ENCODE data around the gene AMH. TPM values are rescaled to one million over a fixed set of nuclear protein-coding genes. Genes with fewer than 3 reads are reported as not detected.
A peak's percentile ranks its signal among the peaks of the same experiment; 100 is the strongest.

The AMH gene
- total and polyA plus RNA-seq, 2 of the 13 experiments (the other 11 are each of a cell fraction or from before 2014, with no cell fraction given) = 0.03 to 0.18 TPM

GRCh38 chr19:2278459-2279158 is 29.5 kb downstream of the AMH start:
- in situ Hi-C loops (cut with HindIII; ENCODE audit: extremely low pct_ligation_motif_present, low pct_unique_long_range_greater_than_20kb) (loop anchor here (5.0 kb wide), 1 partner anchor 39 kb away; no protein-coding TSS in a partner anchor), intact Hi-C loops (cut with micrococcal nuclease; ENCODE audit: unreplicated experiment) (no loop called here)
- FAIRE-seq = no peak
- H3K27ac ChIP-seq (ENCODE audit: extremely low read length, insufficient read depth, low read length) = no peak overlapping the region
- ChIA-PET POLR2A (no interaction called here), CTCF (ENCODE audit: low intra/inter-chr PET ratio, low total read pairs) (no interaction called here)
- H3K4me2 ChIP-seq (ENCODE audit: low read depth, low read length) = peak overlapping the region; percentile 24; the same call in 1 of the 2 replicates
- H3K9me3 ChIP-seq (ENCODE audit: low read length) = no peaks in the 10 kb centered on the region
- 0 out of 5 replicates have a peak, but pooled peaks cover 0 to 1% of the 10 kb centered on the region in 2 experiments for H3K36me3 ChIP-seq (replicated peaks in 1 of 2; ENCODE audit: control insufficient read depth in 1 of 2, insufficient read depth in 2 of 2, low read length in 2 of 2)
- peak; percentile 50 for ATAC-seq
- 42% methylated on average over 28 of the region's 33 CpGs for WGBS (ENCODE audit: low lambda C conversion rate)
- peaks cover 0 to 16% of the 10 kb centered on the region in 2 experiments; a peak in 1 of 5 replicates for H3K27me3 ChIP-seq (ENCODE audit: control insufficient read depth in 1 of 2, insufficient read depth in 2 of 2, low read length in 2 of 2)
- peaks cover 7% of the 10 kb centered on the region for H3K79me2 ChIP-seq (ENCODE audit: insufficient read depth, low read length)
- peaks cover 29% of the 10 kb centered on the region for H3K4me1 ChIP-seq (ENCODE audit: insufficient read depth, low read length)
- DNase-seq (ENCODE audit: low spot score) = no peak
- no peak overlapping the region; a peak in 1 of 6 replicates for H3K4me3 ChIP-seq (replicated peaks in 1 of 3; ENCODE audit: insufficient read depth in 1 of 3, low read depth in 2 of 3, low read length in 3 of 3)
- no peak overlapping the region for H3K9ac ChIP-seq (ENCODE audit: insufficient read depth, low read depth, low read length)
- no TSS peak for BruUV-seq (replicated peaks)
- peaks cover 20% of the 10 kb centered on the region for H4K20me1 ChIP-seq (ENCODE audit: insufficient read depth, low read length)
- H2AFZ ChIP-seq (ENCODE audit: low read length) = no peak overlapping the region
- TF ChIP-seq POGK (CRISPR knock-in tag; conservative IDR thresholded peaks at IDR 0.05) = no peak
- TF ChIP-seq ISX (CRISPR knock-in tag; conservative IDR thresholded peaks at IDR 0.05) = no peak
- no peak for TF ChIP-seq TAF1 (CRISPR knock-in tag; IDR thresholded peaks at IDR 0.05)
- no peak for TF ChIP-seq ZNF703 (CRISPR knock-in tag; IDR thresholded peaks at IDR 0.05; ENCODE audit: borderline replicate concordance)
- 0 out of 4 replicates have a peak, but pooled peaks of 1 of the 2 experiments have one; percentile 29 for TF ChIP-seq NR2F1 (CRISPR knock-in tag; IDR thresholded peaks at IDR 0.05)
- TF ChIP-seq ZNF317 (CRISPR knock-in tag; IDR thresholded peaks at IDR 0.05) = no peak
- no peak for TF ChIP-seq ZNF407 (CRISPR knock-in tag; IDR thresholded peaks at IDR 0.05; ENCODE audit: not compliant biosample characterization)
- TF ChIP-seq CEBPB (IDR thresholded peaks at IDR 0.05; ENCODE audit: borderline replicate concordance, low read depth, low read length) = no peak
- no peak for TF ChIP-seq GTF2F1 (IDR thresholded peaks at IDR 0.05; ENCODE audit: low read length)
- TF ChIP-seq ZNF335 (CRISPR knock-in tag; IDR thresholded peaks at IDR 0.05) = no peak
- no peak for TF ChIP-seq IRF9 (CRISPR knock-in tag; IDR thresholded peaks at IDR 0.05; ENCODE audit: borderline replicate concordance)
- TF ChIP-seq HNRNPL (IDR thresholded peaks at IDR 0.05; ENCODE audit: low read depth, low read length) = peak; percentile 74; the same call in 1 of the 2 replicates

Measured in HepG2 (cell line).